Colon (tissue), 2 donors: ENCODE measurements around the gene WDFY4.

ENCODE experiments used
- FAIRE-seq: peaks from 2 replicates; lab custom pipeline; 2012; peaks lifted over from hg19 to GRCh38; lab: Jason Lieb, UNC
- donor health status: control.
- donor health status: control.

The WDFY4 gene

DNA sequence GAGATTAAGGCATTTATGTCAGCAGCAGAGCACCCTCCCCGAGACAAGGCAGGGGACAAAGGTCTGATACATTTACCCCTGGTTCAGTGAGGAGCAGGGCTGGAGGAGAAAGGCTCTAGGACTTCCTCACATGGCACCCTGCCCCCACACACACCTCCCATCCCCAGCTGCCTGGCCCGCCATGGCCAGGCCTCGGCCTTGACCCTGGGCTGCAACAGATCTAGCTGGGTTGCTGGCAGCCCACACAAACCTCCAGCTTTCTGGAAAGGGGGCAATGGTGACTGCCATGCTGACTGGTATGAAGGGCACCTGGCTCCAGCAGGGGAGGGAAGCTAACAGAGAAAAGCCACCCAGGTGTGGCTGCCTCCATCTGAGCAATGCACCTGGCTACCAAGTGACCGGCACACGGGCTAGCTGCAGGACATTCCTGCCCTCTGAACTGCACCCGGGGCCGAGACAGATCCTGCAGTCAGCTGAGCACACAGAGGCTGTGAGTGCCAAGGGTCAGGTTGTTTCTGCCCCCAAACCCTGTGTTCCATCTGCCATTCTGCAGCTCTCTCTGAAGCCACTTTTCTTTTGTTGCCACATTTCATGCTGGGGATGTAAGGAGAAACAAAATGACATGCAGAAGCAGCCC, 340.8 kb downstream of the WDFY4 start:
- no peak for FAIRE-seq

DNA sequence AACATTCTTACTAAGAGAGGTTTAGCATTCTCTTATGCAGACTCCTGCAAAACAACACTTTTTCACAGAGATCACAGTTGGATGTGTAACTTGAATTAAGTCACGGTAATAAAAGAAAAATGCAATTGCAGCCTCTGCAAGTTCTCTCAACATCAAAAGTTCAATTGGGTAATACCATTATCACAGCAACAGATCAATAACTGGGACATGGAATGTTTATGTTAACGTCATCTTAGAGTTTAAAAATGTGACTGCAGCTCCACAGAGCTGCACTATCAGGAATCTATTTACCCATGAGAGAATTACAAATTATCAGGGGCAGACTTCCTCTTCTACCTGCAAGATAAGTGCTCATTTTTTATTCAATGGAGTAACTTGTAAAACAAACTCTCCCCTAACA, 344.0 kb downstream of the WDFY4 start:
- FAIRE-seq, result no peak

- no peak for FAIRE-seq
Measured at GRCh38 chr10:49029666-49030065, 345.0 kb downstream of the WDFY4 start.
